Fibroblast of skin of abdomen (primary cell): ENCODE measurements around the gene TMEM260.
"Not testable (repeated sequence)": the region's sequence is repeated elsewhere in the genome, so short reads cannot be mapped to it uniquely, and the experiment has no call there.

Source experiments
- DNase-seq: peaks from one replicate; pipeline ENCODE4 v3.0.0-alpha.2; 2013

The TMEM260 gene

DNA sequence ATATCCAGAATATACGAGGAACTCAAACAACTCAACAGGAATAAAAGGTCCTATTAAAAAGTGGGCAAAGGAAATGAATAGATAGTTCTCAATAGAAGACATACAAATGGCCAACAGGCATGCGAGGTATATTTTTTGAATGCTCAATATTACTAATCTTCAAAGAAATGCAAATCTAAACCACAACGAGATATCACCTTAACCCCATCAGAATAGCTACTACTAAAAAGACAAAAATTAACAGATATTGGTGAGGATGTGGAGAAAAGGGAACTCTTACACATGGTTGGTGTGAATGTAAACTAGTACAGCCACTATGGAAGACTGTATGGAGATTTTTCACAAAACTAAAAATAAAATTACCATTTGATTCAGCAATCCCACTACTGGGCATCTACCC lies 99.2 kb downstream of the TMEM260 start:
- DNase-seq: no peak

DNA sequence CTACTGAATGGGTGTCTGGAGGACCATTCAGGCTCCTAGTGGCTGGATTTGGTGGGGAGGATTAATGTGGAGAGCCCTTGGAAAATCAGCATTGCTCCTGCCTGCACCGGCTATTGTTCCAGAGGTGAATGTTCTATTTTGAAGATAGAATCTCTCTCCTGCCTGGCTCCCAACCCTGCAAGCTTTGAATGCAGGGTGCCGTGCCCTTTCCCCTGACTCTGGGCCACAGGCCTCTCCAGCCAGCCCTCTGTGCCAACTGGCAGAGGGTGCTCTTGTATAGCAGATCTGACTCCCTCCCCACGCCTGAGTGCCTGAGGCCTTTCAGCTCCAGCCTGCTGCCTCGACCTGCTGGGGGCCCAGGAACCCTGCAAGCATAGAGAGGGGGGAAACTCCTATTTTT lies 106.8 kb downstream of the TMEM260 start:
- DNase-seq: no peak

GRCh38 chr14:56687123-56687522 lies 107.5 kb downstream of the TMEM260 start:
- DNase-seq: no peak

DNA sequence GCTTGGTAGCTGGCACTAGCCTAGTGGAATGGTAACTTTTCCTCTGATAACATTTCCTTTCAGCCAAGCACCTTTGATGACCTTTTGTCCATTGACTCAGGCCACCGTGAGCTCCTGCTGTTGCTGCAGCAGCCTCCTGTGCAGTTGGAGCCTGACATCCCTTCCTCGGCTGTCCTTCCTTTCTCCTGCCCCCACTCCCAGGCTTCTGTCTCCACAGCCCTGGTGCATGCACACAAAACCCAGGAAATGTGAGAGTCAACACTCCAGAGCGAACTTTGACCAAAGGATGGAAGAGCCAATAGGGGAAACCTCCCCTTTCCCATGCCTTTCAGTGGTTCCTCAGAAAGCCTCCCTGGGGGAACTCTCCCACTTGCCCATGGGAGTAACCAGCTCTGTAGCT lies 115.0 kb downstream of the TMEM260 start:
- DNase-seq: no peak

DNA sequence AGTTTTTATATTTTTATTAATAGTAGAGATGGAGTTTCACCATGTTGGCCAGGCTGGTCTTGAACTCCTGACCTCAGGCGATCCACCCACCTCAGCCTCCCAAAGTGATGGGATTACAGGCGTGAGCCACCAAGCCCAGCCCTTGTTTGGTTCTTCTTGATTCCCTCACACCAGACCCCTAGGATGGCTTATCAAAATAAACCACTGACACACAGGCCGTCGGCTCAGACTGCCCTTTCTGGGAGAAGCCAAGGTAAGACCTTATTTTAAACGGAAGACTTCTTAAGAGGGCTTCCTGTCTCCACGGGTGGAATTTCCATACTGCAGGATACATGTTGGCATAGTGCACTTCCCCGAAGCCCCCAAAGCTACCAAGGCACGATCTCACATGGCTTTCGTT lies 115.6 kb downstream of the TMEM260 start:
- DNase-seq: not testable (repeated sequence)
